Osteocyte (in vitro differentiated cells): ENCODE data around the gene RASGRP2. TPM values are rescaled to one million over a fixed set of nuclear protein-coding genes. Genes with fewer than 3 reads are reported as not detected.

ENCODE experiments used
- DNase-seq: peaks from one replicate; pipeline ENCODE4 v3.0.0; 2021; ENCODE audit warnings: mixed read lengths; ENCODE audit not compliant: unreplicated experiment; ENCODE audit errors: extremely low spot score
- H3K27ac Mint-ChIP-seq: one replicate; pipeline ENCODE4 v1.8.0; 2021; ENCODE audit warnings: mild to moderate bottlenecking, mixed read lengths; ENCODE audit not compliant: unreplicated experiment
- H3K27me3 Mint-ChIP-seq: one replicate; pipeline ENCODE4 v1.8.0; 2021; ENCODE audit warnings: mixed read lengths; ENCODE audit not compliant: unreplicated experiment
- H3K36me3 Mint-ChIP-seq: one replicate; pipeline ENCODE4 v1.8.0; 2021; ENCODE audit warnings: mixed read lengths; ENCODE audit not compliant: unreplicated experiment
- H3K4me1 Mint-ChIP-seq: one replicate; pipeline ENCODE4 v1.8.0; 2021; ENCODE audit warnings: mixed read lengths; ENCODE audit not compliant: unreplicated experiment
- H3K4me3 Mint-ChIP-seq: one replicate; pipeline ENCODE4 v1.8.0; 2021; ENCODE audit warnings: mild to moderate bottlenecking, moderate library complexity, mixed read lengths; ENCODE audit not compliant: unreplicated experiment
- H3K9me3 Mint-ChIP-seq: one replicate; pipeline ENCODE4 v1.8.0; 2021; ENCODE audit warnings: mixed read lengths; ENCODE audit not compliant: unreplicated experiment
- CTCF ChIP-seq: fragments of 200-600 bp; sonication (generic); IDR thresholded peaks from 2 replicates; pipeline ENCODE4 v1.5.0; 2021; ENCODE audit warnings: antibody characterized with exemption, mild to moderate bottlenecking, moderate library complexity
- total RNA-seq: library from RNA; stranded (reverse); gene quantifications from 2 replicates; pipeline ENCODE4 v1.2.1, GENCODE V29; 2021

The RASGRP2 gene
- total RNA-seq, 1 donor from 2014 or later, result 10.3 TPM

GRCh38 chr11:64687643-64688533, 56.1 kb downstream of the RASGRP2 start:
- no peak for DNase-seq
- no peaks in the 10 kb centered on the region for H3K36me3 Mint-ChIP-seq
- H3K4me3 Mint-ChIP-seq, result no peak overlapping the region
- H3K4me1 Mint-ChIP-seq, result peaks cover 6% of the 10 kb centered on the region
- H3K27me3 Mint-ChIP-seq, result peaks cover 34% of the 10 kb centered on the region
- H3K9me3 Mint-ChIP-seq, result no peaks in the 10 kb centered on the region
- no peak overlapping the region for H3K27ac Mint-ChIP-seq
- TF ChIP-seq CTCF, result no peak

GRCh38 chr11:64687204-64687603, 56.7 kb downstream of the RASGRP2 start:
- no peak overlapping the region for H3K4me3 Mint-ChIP-seq
- peaks cover 6% of the 10 kb centered on the region for H3K4me1 Mint-ChIP-seq
- no peaks in the 10 kb centered on the region for H3K9me3 Mint-ChIP-seq
- H3K27me3 Mint-ChIP-seq, result peaks cover 33% of the 10 kb centered on the region
- no peak for DNase-seq
- TF ChIP-seq CTCF, result no peak
- no peak overlapping the region for H3K27ac Mint-ChIP-seq
- no peaks in the 10 kb centered on the region for H3K36me3 Mint-ChIP-seq

GRCh38 chr11:64686466-64687170, 57.3 kb downstream of the RASGRP2 start:
- Mint-ChIP-seq H3K9me3 (no peaks in the 10 kb centered on the region), H3K4me3 (no peak overlapping the region), H3K4me1 (peaks cover 6% of the 10 kb centered on the region)

GRCh38 chr11:64685536-64685935, 58.4 kb downstream of the RASGRP2 start:
- Mint-ChIP-seq H3K9me3 (no peaks in the 10 kb centered on the region), H3K27me3 (peaks cover 37% of the 10 kb centered on the region), H3K4me1 (peaks cover 6% of the 10 kb centered on the region), H3K27ac (no peak overlapping the region), H3K4me3 (no peak overlapping the region), H3K36me3 (no peaks in the 10 kb centered on the region)
- TF ChIP-seq CTCF, result no peak
- no peak for DNase-seq

More at GRCh38 chr11:64686466-64687170, 57.3 kb downstream of the RASGRP2 start:
- no peak for DNase-seq
- Mint-ChIP-seq H3K27me3 (peaks cover 35% of the 10 kb centered on the region), H3K27ac (no peak overlapping the region), H3K36me3 (no peaks in the 10 kb centered on the region)
- TF ChIP-seq CTCF, result no peak

GRCh38 chr11:64684357-64684756, 59.6 kb downstream of the RASGRP2 start:
- Mint-ChIP-seq H3K27me3 (peaks cover 49% of the 10 kb centered on the region), H3K4me3 (no peak overlapping the region), H3K9me3 (no peaks in the 10 kb centered on the region), H3K36me3 (no peaks in the 10 kb centered on the region), H3K27ac (no peak overlapping the region), H3K4me1 (peaks cover 6% of the 10 kb centered on the region)
- TF ChIP-seq CTCF, result no peak
- DNase-seq, result no peak
